NCI-H187 treated with DMSO at 0.1 percent for 48 hours (cell line): ENCODE data around the gene FMO3.

Experiments
- DNase-seq: peaks from one replicate; lab custom pipeline; 2025; lab: John Stamatoyannopoulos, UW

Gene FMO3

DNA sequence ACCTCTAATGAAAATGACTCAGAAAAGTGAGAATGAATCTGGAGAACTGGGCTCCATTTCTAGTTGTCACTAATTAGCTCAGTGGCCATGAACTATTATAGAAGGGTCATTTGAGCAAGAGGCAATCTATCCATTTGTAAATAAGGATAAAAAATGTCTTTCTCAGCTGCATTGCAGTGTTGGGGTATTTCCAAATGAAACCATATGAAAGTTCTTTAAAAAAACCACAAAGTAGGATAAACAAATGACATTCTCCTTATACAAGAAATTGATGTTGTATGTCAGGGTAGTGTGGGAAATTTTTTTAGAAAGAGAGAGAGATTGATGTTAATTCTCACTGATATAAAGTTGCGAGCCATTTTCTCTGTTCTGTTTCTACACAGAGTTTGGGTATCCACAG, 26.0 kb downstream of the FMO3 start:
- no peak for DNase-seq

DNA sequence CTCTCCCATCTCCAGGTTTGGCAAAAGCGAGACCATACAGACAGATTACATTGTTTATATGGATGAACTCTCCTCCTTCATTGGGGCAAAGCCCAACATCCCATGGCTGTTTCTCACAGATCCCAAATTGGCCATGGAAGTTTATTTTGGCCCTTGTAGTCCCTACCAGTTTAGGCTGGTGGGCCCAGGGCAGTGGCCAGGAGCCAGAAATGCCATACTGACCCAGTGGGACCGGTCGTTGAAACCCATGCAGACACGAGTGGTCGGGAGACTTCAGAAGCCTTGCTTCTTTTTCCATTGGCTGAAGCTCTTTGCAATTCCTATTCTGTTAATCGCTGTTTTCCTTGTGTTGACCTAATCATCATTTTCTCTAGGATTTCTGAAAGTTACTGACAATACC, 26.4 kb downstream of the FMO3 start:
- DNase-seq, result no peak

DNA sequence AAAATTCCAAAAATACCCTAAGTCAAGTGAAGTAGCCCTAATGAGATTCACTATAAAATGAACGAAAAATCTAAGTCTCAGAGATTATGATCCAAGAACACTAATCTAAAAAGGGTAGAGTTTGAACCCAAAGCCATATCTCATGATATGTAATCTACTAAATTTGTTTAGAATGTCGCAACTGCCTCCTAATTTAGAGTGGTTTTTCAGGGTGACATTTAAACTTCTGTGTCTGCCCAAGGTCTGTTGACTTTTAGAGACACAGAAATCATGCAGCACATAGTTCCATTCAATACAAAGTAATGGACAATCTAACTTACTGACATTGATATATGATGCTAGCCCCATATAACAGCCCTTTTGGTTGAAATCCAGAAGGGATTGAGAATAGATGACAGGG, 28.9 kb downstream of the FMO3 start:
- no peak for DNase-seq

DNA sequence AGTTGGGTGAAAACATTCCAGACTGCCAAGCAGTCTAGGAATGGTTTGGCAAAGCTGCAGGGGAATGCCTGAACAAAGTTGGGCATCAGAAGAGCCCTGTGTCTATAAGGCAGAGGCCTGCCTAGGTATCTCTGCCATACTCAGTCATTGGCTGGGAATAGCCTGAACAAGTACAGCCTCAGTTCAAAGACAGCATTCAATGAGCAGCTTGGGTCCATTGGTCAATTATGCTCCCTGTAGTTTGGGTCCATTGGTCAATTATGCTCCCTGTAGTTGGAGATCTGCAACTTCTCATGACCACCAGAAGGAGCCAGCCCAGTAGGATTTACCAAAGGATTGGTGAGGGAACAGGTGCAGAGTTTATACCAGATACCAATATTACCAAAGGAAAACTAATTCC, 31.6 kb downstream of the FMO3 start:
- no peak for DNase-seq

DNA sequence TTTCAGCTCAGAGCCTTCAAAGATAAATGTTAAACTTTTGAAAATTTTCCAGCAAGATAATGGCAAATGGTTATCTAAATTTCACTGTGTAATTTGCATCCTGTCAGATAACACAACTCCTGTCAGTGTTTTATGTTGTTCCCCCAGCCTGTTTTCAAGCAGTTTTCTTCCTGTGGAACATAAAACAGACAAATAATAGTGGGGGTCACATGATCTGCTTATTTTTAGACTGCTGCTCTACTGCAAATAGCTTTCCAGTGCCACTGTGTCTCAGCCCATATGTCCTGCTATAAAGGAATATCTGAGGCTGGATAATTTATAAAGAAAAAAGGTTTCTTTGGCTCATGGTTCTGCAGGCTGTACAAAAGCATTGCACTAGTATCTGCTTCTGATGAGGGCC, 32.2 kb downstream of the FMO3 start:
- no peak for DNase-seq

DNA sequence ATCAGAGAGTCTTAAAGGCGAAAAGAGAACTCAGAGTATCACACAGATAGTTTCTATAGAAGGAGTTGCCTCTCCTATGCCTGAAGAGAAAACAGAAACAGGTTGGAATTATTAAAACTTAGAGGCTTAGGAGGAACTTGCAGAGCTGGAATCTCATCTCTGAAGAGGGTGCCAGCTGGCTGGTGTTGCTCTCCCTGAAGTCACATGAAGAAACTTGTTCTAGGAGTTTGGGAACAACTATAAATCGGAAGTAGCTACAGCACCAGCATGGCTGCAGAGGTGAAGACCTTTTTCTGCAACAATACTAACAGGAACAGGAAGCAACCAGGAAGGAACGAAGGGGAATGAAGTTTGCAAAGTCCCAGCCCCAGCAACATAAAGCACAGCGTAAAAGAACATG, 35.8 kb downstream of the FMO3 start:
- no peak for DNase-seq

DNA sequence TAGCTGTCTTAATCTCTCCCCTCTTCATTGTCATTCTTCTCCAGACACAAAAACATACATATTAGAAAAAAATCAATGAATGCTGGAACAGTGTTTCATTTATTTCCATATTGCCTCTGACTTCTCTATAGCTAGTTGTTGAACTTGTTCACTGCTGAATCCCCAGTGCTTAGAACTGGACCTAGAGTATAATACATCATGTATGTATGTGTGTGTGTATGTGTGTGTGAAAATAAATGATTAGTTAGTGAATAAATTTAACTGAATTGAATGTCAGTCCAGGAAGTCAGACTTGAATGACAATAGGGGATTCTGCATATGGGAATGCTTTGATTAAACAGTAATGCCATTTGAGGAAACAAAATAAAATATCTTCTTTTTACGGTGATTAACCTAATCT, 36.4 kb downstream of the FMO3 start:
- no peak for DNase-seq

DNA sequence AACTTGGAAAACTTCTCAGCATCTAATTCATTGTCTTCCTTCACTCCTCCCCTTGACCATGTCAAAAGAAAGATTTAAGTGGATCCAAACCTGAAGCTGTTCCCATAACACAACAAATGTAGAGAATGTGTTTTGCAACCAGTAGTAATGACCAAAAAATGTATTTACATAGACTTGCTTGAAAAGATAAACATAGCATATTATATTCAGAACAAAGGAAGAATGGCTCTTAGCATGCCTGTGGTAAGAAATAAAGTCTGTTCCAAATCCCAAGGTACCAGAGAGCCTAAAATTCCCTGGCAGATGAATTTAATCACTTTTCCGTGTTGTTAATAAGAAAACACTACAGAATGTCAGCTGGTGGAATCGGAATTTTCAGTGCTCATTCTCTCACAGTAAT, 36.8 kb downstream of the FMO3 start:
- DNase-seq, result no peak

DNA sequence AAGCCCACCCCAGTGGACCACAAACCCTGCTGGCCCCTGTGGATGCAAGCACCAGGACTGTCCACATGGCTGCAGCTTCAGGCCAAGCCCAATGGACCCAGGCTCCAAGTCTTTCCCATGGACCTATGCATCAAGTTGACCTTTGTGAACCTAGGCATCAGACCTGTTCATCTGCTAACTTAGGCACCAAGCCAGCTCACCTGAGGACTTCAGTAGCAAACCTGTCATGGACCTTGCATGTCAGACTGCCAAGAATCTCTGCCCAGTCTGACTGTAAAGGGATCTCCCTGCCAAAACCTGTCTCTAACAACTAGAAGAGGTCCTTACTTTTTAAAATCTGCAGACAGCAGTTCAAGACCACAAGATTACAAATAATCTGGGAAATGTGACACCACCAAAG, 37.8 kb downstream of the FMO3 start:
- DNase-seq, result no peak

DNA sequence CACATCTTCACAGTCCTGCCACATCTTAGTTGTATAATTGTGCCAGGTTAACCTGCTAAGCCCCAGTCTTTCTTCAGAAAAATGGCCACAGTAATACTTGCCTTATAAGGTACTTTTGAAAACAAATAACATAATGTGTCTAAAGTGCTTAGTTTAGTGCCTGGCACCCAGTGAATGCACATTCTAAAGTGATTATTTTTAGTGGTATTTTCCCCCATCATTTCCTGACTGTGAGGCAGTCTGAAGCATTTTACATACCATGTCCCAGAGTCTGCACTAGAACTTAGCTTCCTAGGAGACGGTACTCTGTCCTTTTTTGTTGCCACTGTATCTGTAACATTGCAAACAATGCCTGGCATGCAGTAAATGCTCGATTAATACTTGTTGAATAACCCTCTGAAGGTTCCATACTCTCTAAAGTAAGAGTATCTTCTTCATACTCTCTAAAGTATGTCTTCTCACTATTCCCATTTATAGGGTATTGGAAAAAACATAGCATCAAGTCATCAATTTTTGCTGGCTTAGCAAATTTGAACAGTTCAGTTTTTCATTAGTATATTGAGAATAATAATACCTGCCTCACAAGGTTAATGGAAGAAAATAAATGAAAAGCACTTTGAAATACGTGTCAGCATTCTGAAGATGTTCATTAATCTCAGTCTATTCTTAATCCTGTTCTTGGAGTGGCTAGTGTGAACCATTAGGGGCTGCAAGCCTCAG, 43.7 kb downstream of the FMO3 start:
- DNase-seq, result no peak

DNA sequence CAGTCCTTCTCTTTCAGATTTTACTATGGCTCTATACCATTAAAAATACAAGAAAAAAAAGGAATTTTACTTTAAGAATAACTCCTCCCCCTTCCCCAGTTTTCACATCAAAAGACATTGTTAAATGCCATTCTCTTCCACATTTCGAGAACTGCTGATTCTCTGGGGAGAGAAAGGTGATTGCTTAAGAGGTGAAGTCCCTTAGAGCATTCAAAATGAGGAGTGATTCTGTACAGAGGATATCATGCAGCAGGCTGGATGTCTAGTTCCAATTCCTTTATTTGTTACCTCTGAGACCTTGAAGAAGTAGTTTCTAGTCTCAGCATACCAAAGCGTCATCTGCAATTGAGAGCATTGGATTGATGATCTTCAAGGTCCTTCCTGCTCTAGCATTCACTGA, 46.9 kb downstream of the FMO3 start:
- peak; percentile 59 for DNase-seq

DNA sequence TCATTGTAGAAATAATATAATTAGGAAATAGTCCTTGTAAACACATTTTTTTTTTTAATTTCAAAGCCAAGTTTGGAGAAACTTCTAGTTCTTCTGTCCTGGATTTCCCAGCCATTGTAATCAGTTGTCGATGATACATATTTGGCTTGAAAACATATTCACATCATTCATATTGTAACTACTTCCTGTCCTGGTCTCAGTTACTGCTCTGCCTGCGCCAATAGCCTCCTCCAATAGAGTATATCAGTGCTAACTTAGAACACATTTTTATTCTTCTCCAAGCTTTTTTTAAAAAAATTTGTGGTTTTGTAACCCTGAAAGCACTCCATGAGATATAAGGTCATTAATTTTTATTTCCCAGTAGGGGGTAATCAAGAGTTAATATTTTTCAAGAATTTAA, 48.3 kb downstream of the FMO3 start:
- no peak for DNase-seq

DNA sequence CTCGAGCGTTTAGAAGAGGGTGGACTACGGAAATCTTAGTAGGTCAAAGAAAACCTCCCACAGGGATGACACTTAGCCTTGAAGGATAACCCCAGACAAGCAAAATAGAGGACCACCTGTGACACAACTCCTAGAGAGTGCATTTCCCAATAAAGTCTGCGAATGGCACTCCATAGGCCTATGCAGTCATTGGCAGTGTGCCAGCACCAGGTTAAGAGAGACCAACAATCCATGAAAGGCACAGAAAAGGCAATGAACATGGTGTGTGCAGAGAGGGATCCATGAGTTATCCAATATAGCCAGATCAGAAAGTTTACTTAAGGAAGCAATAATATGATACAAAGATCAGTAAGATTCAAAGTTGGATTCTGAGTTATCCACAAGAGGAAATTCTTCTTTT, 49.2 kb downstream of the FMO3 start:
- DNase-seq, result peak; percentile 70

DNA sequence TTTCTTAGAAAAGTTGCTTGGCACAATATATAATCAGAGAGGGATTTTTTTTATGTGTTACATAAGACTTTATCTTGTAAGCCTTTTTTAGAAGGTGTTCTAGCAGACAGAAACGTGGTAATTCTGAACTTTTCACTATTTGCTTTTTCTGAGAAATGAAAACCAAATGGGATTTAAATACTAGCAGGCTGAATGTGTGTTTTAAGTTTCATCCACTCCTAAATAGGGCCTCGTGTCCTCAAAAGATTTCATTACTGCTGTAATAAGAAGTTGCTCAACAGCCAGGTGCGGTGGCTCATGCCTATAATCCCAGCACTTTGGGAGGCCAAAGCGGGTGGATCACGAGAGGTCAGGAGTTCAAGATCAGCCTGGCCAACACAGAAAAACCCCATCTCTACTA, 49.7 kb downstream of the FMO3 start:
- DNase-seq, result no peak

DNA sequence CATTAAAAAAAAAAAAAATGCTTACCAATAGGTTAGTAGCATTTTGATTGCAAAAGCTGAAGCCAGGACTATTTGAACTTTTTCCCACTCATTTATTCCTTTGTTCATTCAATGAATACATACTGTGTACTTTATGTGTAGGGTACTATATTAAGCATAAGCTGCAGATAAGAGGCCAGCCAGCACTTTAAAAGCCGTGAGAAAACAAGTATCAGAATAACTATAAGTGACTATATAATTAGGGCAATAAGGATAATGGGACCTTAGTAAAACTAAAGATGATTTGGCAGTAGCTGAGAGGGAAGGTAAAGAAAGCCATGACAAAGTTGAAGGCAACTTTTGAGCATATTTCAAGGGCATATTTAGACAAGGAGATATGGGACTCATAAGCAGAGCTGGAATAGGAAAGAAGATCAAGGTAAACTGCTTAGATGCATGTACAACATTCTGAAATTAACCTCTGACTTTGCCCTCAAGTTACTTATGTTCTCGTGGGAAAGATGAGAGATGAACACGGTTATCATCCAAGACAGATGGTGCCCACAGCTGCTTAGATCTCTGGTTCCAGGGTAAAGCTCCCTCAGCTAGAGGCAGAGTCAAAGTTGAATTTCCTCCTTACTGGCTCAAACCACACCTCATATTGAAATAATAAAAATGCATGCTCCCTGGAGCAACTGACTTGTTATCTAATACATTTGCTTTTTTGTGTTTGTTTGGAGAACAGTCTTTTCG, 50.4 kb downstream of the FMO3 start:
- DNase-seq, result no peak

DNA sequence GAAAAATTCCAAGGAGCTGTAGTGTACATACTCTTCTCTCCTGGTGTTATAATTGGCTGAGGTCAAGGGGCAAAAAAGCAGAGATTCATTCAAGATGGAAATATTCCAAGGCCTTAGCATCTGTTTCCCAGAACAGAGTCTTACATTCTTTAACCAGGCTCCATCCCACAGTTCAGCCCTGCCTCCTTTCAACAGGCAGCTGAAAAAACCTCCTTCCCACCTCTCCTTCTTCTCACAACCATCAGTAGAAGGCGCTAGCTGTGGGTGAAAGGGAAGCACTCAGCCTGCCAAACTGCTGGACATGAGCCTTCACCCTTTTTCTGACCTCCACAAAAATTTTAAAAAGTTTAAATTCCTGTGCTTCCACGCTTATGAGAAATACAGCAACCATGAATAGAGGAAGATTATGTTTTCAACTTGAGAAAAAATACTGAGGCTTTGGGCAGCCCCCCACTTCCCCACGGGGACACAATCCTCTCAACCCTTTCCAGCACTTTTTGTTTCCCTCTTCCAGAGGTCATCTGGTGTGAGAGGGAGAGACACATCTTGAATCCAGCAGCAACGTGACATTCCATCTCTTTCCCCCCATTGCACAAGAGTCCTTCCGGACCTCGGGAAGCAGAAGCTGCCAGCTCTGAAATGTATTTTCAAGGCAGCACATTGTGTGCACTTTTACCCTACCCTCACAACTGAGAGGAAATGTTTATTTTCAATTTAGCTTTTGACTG, 51.1 kb downstream of the FMO3 start:
- no peak for DNase-seq

DNA sequence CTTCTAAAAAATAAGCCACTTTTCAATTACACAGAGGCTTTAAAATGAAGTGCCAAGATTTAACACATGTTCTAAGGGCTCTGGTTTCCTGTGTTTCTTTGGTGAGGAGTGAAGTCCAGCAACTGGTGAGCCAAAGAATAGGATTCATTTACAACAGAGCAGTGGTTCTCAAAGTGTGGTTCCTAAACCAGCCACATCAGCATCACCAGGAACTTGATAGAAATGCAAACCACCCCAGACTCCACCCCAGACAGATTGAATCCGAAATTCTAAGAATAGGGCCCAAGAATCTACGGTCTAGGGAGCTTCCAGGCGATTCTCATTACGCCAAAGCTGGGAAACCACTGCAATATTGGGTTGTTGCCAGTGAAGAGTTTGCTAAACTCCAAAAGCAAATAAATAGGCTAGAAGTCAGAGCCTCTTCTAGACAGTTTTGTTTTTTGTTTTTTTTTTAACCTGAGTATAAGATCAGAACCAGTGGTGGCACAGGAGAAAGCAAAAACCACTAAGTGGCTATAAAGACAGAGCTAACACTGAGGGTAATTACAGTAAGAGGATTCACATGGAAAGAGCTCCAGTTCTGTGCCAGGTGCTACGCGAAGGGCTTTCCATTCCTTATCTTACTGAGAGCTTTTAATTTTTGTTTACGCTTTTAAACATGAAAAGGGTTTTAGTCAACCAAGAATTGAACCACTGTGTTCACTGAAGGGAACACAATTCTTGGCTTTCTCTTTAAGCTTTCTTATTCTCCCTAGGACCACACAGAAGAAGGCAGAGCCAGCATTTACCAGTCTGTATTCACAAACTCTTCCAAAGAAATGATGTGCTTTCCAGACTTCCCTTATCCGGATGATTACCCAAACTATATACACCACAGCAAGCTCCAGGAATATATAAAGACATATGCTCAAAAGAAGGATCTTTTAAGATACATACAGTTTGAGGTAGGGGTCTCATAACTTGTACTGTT, 52.0 kb downstream of the FMO3 start:
- DNase-seq, result peak; percentile 100

DNA sequence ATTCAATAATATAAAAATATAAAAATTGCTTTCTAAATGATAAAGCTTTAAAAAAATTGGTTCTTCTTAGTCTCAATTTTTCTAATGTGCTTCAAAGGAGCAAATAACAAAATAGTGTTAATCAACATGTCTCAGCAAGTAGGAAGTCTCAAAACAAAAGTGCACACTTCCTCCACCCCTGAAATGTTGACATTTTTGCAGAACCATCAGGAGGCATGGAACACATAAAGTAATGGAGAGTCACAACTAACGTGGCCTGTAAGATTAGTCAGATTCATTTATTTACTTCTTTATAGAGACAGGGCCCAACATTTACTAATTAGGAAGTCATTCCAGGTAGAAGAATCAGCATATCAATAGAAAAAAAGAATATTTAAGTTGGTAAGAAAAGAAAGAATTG, 59.5 kb downstream of the FMO3 start:
- no peak for DNase-seq

DNA sequence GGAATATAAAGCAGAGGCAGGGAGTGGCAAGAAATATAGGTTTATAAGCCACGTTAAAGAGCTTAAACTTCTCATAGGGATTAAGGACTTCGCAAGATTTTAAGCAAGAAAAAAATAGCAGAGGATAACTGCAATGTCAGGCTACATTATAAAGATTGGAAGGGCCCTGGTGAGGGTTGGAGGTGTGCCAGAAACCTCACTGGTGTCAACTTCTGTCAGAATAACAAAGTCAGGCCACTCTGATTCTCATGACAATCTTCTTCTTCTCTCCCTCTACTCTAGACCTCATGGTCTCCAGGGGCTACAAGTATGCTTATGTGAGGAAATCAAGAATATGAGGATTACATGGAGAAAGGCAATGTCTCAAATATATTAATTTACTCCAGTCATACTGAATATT, 61.8 kb downstream of the FMO3 start:
- DNase-seq, result no peak

DNA sequence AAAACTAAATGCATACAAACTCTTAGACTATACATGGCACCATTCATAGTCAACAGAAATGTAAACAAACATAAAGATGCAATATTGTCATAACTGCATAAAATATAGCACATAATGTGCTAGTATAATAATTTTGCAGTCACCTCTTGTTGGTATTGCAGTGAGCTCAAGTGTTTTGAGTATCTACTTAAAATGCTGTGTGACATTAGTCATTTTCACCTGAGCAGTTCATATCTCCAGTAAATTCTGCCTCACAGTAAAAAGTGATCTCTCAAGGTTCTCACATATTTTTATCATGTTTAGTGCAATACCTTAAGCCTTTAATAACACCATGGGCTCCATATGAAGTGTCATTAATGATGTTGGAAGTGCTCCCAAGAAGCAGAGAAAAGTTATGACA, 64.8 kb downstream of the FMO3 start:
- no peak for DNase-seq

DNA sequence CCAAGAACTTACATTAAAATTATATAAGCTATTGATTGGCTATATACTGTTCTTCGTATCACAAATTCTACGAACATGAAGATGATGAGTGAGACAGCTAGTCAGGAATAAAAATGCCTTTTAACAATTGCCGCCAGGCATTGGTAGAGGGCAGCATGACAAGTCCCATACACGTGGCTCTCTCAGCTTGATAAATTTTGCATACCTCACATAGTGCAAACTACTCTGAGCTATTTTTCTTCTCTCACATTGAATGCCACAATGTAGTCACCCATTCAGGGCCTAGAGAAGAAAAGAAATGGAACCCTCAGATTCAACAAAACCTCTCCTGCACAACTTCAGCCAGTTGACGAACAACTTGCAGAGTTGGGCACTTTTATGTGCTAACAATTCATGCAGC, 67.4 kb downstream of the FMO3 start:
- DNase-seq, result no peak

DNA sequence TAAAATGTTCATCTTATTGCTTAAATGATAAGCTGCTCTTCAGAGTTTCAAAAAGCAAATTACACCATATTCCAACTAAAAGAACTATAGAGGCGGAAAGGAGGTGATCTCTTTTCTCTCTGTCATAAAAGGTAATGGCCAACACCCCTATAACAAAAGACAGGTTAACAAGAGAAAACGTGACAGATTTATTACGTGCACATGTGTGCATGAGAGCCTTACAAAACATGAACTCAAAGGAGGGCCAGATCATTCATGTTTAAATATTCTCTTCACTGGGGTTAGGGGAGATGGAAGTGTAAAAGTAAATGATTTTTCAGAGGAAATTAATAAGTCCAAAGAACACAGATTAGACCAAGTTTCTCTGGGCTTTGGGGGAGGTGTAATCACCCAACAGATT, 67.8 kb downstream of the FMO3 start:
- DNase-seq, result no peak
